ENCODE data around the gene ARMH2. TPM values are rescaled to one million over a fixed set of nuclear protein-coding genes. Genes with fewer than 3 reads are reported as not detected.

ARMH2 gene
- total RNA-seq, 1 experiment from 2014 or later, result not detected

- Histone ChIP-seq H3K4me2 (ENCODE audit: insufficient read depth, insufficient read length, low read length) (peak within 1 kb of the TSS; percentile 97), H3K27ac (ENCODE audit: insufficient read length, low read depth, low read length) (peak within 1 kb of the TSS; percentile 97), H2BK20ac (ENCODE audit: low read depth, low read length, poor library complexity, severe bottlenecking) (no peak within 1 kb of the TSS), H3K14ac (ENCODE audit: insufficient read depth, low read length) (peak within 1 kb of the TSS; percentile 99), H2BK120ac (ENCODE audit: low read depth, low read length, poor library complexity, severe bottlenecking) (peak within 1 kb of the TSS; percentile 90), H4K20me1 (ENCODE audit: control insufficient read depth, insufficient read depth, insufficient read length) (no peaks in the 10 kb centered on the region), H4K91ac (ENCODE audit: insufficient read length, low read depth, low read length) (peak within 1 kb of the TSS; percentile 56), H3K27me3 (ENCODE audit: insufficient read depth, low read length) (no peaks in the 10 kb centered on the region), H3T11ph (ENCODE audit: low read length) (peak within 1 kb of the TSS; percentile 3), H3K18ac (ENCODE audit: insufficient read length, low read depth, low read length) (peak within 1 kb of the TSS; percentile 99), H3K9ac (ENCODE audit: extremely low read depth, insufficient read length, low read length) (peak within 1 kb of the TSS; percentile 100), H2BK15ac (ENCODE audit: low read depth, low read length) (no peak within 1 kb of the TSS), H3K23ac (ENCODE audit: insufficient read length, low read depth, low read length) (no peak within 1 kb of the TSS), H3K79me2 (ENCODE audit: insufficient read depth, low read length) (peaks cover 20% of the 10 kb centered on the region; the same call in 1 of the 2 replicates), H4K5ac (ENCODE audit: insufficient read length, low read depth, low read length) (peak within 1 kb of the TSS; percentile 99), H2AK5ac (ENCODE audit: insufficient read length, low read length) (no peak within 1 kb of the TSS), H3K4me1 (ENCODE audit: insufficient read depth, low read length) (no peaks in the 10 kb centered on the region), H3K23me2 (ENCODE audit: insufficient read length, low read depth, low read length, poor library complexity, severe bottlenecking) (peaks cover 11% of the 10 kb centered on the region), H4K8ac (replicated peaks; ENCODE audit: insufficient read length, low read depth, low read length) (peak within 1 kb of the TSS; percentile 99), H2AFZ (ENCODE audit: low read length) (peak within 1 kb of the TSS; percentile 86), H2BK12ac (ENCODE audit: insufficient read length, low read depth, low read length) (peak within 1 kb of the TSS; percentile 77), H3K4ac (ENCODE audit: low read depth, low read length) (peak within 1 kb of the TSS; percentile 83; the same call in 1 of the 2 replicates), H2BK5ac (ENCODE audit: insufficient read length, low read length) (peak within 1 kb of the TSS; percentile 97), H3K56ac (ENCODE audit: insufficient read length, low read depth, low read length) (peak within 1 kb of the TSS; percentile 96), H3K9me3 (ENCODE audit: control insufficient read depth, low read depth, low read length) (no peaks in the 10 kb centered on the region), H3K79me1 (ENCODE audit: insufficient read depth, low read depth, low read length, poor library complexity, severe bottlenecking) (no peaks in the 10 kb centered on the region)
- peak; percentile 97 for DNase-seq
- H3K27me3 Mint-ChIP-seq (ENCODE audit: low read depth), result no peaks in the 10 kb centered on the region; the same call in 1 of the 2 replicates
- peak within 1 kb of the TSS; percentile 99 to 100 (median 99) for H3K27ac Mint-ChIP-seq
- no peak for TF ChIP-seq CTCF (conservative IDR thresholded peaks at IDR 0.05)
- H3K4me1 Mint-ChIP-seq, result peaks cover 14 to 16% of the 10 kb centered on the region in 2 experiments
- H3K4me3 Mint-ChIP-seq, result peak within 1 kb of the TSS; percentile 97 to 99
- peaks cover 3 to 28% (median 16%) of the 10 kb centered on the region in 3 experiments; a peak in 5 of 7 replicates for H3K36me3 Mint-ChIP-seq (ENCODE audit: insufficient read depth in 1 of 3, low read depth in 3 of 3)
- no CpG with 5 or more reads among the region's 75 CpGs for whole genome bisulfite sequencing (ENCODE audit: extremely low coverage, insufficient read length, low lambda C conversion rate)
- H3K9me3 Mint-ChIP-seq, result no peaks in the 10 kb centered on the region
Observed at GRCh38 chr6:24774696-24775519, 23.8 kb downstream of the ARMH2 start, which contains the start of gene GMNN. Gene GMNN (plus strand): TSS chr6:24774937. CDS start chr6:24777247, 2,310 bp downstream.
